Inferior parietal cortex (tissue), 1 donor: ENCODE data around the gene OR4K17.
"Not testable (repeated sequence)": the region's sequence is repeated elsewhere in the genome, so short reads cannot be mapped to it uniquely, and the experiment has no call there.

ENCODE experiments used
- DNase-seq: peaks from one replicate; pipeline ENCODE4 v3.0.0-alpha.2; 2016; ENCODE audit errors: extremely low spot score

Gene OR4K17, protein sequence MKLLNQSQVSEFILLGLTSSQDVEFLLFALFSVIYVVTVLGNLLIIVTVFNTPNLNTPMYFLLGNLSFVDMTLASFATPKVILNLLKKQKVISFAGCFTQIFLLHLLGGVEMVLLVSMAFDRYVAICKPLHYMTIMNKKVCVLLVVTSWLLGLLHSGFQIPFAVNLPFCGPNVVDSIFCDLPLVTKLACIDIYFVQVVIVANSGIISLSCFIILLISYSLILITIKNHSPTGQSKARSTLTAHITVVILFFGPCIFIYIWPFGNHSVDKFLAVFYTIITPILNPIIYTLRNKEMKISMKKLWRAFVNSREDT

DNA sequence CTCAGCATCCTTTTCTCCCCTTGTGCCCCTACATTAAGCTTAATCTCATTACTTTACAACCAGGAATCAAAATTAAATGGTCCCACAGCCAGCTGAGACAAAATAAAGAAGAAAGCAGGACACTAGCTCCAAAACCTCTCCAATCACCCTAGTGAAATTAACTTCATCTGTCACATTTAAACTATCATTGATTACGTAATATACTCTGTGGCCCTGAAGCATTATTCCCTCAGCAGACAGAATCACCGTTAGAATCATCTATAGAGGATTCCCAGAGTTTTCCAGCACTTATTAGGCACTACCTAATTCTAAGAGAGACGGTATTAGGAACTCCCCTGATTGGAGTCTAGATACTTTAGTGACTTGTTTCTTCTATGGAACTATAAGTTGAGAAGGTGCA lies at the start of gene OR4K17:
OR4K17 (plus strand) TSS at position 302 of the 400 bp plus-strand sequence. CDS start 6,761 bp downstream, outside the sequence.
- DNase-seq: no peak

DNA sequence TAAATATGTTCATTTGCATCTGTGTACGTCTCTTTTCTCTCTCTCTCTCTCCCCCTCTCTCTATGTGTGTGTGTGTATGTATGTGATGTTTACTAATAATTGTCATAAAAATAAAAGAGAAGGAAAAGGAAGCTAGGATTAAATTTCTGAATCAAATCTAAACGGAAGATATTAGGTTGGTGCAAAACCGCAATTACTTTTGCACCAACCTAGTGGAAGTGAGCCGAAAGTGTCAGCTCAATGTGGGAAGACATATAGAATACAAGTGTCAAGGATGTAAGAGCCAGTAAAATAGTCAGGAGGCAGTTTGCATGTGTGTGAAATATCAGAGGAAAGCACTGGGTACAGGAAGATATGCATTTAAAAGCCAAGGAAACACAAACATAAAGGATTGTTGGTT lies 18.5 kb upstream of the OR4K17 start:
- no peak for DNase-seq

DNA sequence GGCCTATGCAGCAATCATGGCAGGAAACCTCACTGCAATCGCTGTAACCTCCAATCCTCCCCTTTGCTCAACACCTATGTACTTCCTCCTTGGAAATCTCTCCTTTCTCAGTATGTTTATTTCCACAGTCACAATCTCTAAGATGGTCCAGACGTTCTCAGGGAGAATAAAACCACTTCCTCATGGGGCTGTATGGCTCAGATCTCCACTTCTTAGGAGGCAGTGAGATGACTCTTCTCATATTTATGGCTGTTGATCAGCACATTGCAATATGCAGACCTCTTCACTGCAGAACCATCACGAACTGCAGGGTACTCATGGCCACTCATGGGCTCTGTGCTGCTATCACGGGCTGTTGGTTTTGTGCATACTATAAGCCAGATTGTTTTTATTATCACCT lies 17.1 kb upstream of the OR4K17 start:
- DNase-seq: no peak

DNA sequence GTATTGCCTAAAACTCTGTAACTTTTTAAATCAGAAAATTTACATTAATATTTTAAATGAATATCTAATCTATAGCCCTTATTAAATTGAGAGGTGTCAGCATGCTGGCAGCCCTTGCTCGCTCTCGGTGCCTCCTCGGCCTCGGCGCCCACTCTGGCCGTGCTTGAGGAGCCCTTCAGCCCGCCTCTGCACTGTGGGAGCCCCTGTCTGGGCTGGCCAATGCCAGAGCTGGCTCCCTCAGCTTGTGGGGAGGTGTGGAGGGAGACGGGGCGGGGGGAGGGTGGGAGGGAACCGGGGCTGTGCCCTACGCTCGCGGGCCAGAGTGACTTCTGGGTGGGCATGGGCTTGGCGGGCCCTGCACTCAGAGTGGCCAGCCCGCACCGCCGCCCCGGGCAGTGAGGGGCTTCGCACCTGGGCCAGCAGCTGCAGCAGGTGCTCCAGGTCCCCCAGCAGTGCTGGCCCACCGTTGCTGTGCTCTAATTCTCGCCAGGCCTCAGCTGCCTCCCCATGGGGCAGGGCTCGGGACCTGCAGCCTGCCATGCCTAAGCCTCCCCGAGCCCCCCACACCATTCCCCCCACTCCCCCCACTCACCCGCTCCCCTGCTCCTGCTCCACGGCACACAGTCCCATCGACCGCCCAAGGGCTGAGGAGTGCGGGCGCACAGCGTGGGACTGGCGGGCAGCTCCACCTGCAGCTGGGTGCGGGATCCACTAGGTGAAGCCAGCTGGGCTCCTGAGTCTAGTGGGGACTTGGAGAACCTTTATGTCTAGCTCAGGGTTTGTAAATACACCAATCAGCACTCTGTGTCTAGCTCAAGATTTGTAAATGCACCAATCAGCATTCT lies 11.4 kb upstream of the OR4K17 start:
- DNase-seq: not testable (repeated sequence)

GRCh38 chr14:20112321-20112720 lies 1.8 kb downstream of the OR4K17 start:
- DNase-seq: no peak

GRCh38 chr14:20116748-20117147 lies 6.2 kb downstream of the OR4K17 start:
- no peak for DNase-seq

DNA sequence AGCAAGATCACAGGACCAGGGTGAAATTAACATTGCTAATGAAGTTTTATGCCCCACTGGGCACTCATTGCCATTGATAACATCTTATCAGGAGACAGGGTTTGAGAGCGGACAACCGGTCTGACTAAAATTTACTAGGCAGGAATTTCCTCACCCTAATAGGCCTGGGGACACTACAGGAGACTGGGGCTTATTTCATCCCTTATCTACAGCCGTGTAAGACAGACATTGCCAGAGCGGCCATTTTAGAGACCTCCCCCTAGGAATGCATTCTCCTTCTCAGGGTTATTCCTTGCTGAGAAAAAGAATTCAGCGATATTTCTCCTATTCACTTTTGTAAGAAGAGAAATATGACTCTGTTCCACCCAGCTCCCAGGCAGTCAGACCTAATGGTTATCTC lies 8.3 kb downstream of the OR4K17 start:
- no peak for DNase-seq

GRCh38 chr14:20138520-20138919 lies 28.0 kb downstream of the OR4K17 start, which contains the start of gene OR4N5:
Gene OR4N5, plus strand, starts transcription at chr14:20138820. Its CDS starts 4,916 bp downstream, at chr14:20143736.
- DNase-seq: no peak

GRCh38 chr14:20143911-20144310 lies 33.4 kb downstream of the OR4K17 start:
- DNase-seq: no peak

- DNase-seq: no peak
Measured at GRCh38 chr14:20144820-20145219, 34.3 kb downstream of the OR4K17 start.

DNA sequence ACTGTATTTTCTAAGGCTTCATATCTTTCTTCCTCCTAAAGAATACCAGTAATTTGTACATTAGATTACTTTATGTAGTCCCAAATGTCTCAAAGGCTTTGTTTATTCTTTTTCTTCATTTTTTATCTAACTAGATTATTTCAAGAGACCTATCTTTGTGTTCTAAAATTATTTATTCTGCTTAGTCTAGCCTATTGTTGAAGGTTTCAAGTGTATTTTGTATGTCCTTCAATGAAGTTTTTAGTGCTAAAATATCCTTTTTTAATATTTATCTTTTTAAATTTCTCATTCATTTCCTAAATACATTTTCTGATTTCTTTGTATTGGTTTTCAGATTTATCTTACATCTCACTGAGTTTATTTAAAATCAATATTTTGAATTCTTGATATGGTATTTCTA lies 53.9 kb downstream of the OR4K17 start:
- no peak for DNase-seq

- DNase-seq: no peak
Measured at GRCh38 chr14:20167091-20167490, 56.6 kb downstream of the OR4K17 start.

GRCh38 chr14:20169852-20170251 lies 59.3 kb downstream of the OR4K17 start:
- not testable (repeated sequence) for DNase-seq
